Measurements from ENCODE around the gene SLC39A12. TPM values are rescaled to one million over a fixed set of nuclear protein-coding genes. Genes with fewer than 3 reads are reported as not detected.
"Not testable (repeated sequence)": the region's sequence is repeated elsewhere in the genome, so short reads cannot be mapped to it uniquely, and the experiment has no call there.

SLC39A12 gene
- total and polyA plus RNA-seq, 2 donors: 0.04 TPM; not detected in 1

DNA sequence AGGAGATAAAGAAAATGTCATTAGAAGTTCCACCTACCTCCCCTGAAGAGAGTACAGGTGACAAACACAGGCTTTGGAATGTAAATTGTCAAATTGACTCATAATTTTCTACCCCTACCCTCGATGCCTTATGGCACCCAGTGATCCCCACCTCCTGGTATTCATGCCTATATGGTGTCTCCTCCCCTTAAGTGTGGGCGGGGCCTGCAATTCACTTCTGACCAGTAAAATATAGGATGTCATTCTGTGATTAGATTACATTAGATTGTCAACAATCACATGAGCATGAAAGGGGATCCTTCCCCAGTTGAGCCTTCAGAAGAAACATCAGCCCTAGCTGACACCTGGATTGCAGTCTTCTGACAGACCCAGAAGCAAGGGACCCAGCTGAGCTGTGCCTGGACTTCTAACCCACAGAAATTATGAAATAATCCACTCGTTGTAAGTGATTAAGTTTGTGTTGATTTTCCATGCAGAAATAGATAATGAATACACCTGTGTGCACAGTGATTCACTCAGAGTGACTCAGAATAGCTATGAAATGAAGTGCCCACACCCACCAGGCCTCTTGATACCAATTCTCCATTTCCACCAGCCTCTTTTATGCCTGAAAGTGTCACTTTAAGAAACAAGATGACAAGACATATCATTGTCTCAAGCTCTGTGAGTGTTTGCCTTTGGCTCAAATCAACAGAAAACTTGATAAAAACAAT, 8.5 kb upstream of the SLC39A12 start:
- WGBS: 73% methylated on average over 3 of the region's 3 CpGs

DNA sequence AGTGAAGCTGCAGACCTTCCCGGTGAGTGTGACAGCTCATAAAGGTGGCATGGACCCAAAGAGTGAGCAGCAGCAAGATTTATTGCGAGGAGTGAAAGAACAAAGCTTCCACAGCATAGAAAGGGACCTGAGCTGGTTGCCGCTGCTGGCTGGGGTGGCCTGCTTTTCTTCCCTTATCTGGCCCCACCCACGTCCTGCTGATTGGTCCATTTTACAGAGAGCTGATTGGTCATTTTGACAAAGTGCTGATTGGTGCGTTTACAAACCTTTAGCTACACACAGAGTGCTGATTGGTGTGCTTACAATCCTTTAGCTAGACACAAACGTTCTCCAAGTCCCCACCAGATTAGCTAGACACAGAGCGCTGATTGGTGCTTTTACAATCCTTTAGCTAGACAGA, 1.4 kb upstream of the SLC39A12 start:
- WGBS: 72% methylated on average over 7 of the region's 7 CpGs
- H3K27ac ChIP-seq (ENCODE audit: low read depth); DNase-seq (ENCODE audit: extremely low spot score); H3K4me3 ChIP-seq (ENCODE audit: low read depth, low read length); H3K4me1 ChIP-seq (ENCODE audit: insufficient read depth); H3K36me3 ChIP-seq (ENCODE audit: insufficient read depth): not testable (repeated sequence)

More for the DNA sequence above, 8.5 kb upstream of the SLC39A12 start:
- no peaks in the 10 kb centered on the region for H3K4me1 ChIP-seq (ENCODE audit: insufficient read depth)
- no peak overlapping the region for H3K27ac ChIP-seq (ENCODE audit: low read depth)
- H3K4me3 ChIP-seq (ENCODE audit: low read depth, low read length): no peak overlapping the region
- DNase-seq (ENCODE audit: extremely low spot score): no peak
- no peaks in the 10 kb centered on the region for H3K36me3 ChIP-seq (ENCODE audit: insufficient read depth)

DNA sequence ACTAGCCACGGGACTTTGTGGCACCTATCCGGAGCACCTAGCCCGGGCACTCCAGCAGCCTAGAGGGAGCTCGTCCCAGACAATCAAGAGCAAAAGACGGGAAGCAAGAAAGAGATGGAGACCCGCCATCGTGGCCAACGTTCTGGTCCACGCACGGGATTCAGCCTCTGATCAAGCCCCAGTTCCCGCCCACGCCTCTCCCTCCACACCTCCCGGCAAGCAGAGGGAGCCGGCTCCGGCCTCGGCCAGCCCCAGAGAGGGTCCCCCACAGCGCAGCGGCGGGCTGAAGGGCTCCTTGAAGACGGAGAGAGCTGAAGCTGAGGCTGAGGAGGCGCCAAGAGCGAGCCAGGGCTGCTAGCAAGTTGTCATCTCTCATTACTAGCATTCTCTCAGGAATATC, 992 bp upstream of the SLC39A12 start:
- 96% methylated on average over 22 of the region's 22 CpGs for WGBS
- H3K27ac ChIP-seq (ENCODE audit: low read depth): no peak overlapping the region
- DNase-seq (ENCODE audit: extremely low spot score): no peak
- H3K4me3 ChIP-seq (ENCODE audit: low read depth, low read length): no peak overlapping the region
- H3K36me3 ChIP-seq (ENCODE audit: insufficient read depth): no peaks in the 10 kb centered on the region
- H3K4me1 ChIP-seq (ENCODE audit: insufficient read depth): no peaks in the 10 kb centered on the region

DNA sequence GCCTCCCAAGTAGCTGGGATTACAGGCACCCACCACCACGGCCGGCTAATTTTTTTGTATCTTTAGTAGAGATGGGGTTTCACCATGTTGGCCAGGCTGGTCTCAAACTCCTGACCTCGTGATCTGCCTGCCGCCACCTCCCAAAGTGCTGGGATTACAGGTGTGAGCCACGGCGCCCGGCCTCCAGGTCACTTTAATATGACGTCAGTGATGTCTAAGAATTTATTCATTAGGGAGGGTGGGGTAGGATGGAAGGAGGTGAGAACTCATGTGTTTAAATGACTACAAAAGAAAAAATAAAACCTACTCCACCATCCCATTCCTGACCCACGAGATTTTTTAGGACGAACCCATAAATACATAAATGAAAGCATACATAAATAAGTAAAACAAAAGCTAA, 2.7 kb downstream of the SLC39A12 start:
- not testable (repeated sequence) for H3K4me1 ChIP-seq (ENCODE audit: insufficient read depth); DNase-seq (ENCODE audit: extremely low spot score); H3K27ac ChIP-seq (ENCODE audit: low read depth); H3K36me3 ChIP-seq (ENCODE audit: insufficient read depth); H3K4me3 ChIP-seq (ENCODE audit: low read depth, low read length)
- WGBS: 88% methylated on average over 10 of the region's 10 CpGs

DNA sequence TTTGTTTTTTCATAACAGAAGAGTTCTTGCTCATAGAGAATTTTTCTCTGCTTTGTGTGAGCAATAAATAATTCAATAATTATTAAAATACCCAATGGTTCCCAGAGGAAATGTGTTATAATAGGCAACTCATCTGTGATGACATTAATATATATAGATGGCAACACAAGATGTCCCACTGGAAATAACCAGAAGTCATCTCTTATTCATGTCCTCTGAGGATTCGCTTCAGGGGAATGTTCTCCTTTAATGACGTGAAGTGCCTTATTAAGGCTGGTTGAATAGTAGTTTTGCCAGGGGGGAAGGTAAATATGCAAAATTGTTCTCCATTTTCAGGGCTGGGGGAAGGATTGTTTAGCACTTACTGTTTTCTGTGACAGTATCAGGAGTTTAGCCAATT, 3.1 kb downstream of the SLC39A12 start:
- WGBS: 88% methylated on average over 2 of the region's 2 CpGs
- Histone ChIP-seq H3K27ac (ENCODE audit: low read depth) (no peak overlapping the region), H3K4me1 (ENCODE audit: insufficient read depth) (no peaks in the 10 kb centered on the region), H3K36me3 (ENCODE audit: insufficient read depth) (no peaks in the 10 kb centered on the region), H3K4me3 (ENCODE audit: low read depth, low read length) (no peak overlapping the region)
- no peak for DNase-seq (ENCODE audit: extremely low spot score)

DNA sequence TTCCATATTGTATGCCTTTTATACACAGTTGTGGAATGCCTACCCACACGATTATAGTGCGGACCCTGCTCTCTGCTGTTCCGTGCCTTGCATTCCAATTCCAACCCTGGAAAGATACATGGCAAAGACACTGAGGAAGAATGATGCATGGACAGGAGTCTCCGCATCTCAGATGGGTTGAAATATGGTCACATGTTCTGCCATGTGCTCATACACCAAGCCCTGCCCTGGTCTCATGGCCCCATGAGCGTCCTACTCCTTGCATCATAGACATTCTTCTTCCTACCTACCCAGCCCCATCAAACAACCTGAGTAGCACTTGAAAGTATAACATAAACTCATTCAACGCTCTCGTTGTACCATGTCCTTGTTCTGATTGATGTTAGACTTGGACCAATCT, 6.3 kb downstream of the SLC39A12 start:
- Histone ChIP-seq H3K27ac (ENCODE audit: low read depth) (no peak overlapping the region), H3K4me1 (ENCODE audit: insufficient read depth) (no peaks in the 10 kb centered on the region), H3K4me3 (ENCODE audit: low read depth, low read length) (no peak overlapping the region), H3K36me3 (ENCODE audit: insufficient read depth) (no peaks in the 10 kb centered on the region)
- 97% methylated on average over 7 of the region's 7 CpGs for WGBS
- DNase-seq (ENCODE audit: extremely low spot score): no peak

DNA sequence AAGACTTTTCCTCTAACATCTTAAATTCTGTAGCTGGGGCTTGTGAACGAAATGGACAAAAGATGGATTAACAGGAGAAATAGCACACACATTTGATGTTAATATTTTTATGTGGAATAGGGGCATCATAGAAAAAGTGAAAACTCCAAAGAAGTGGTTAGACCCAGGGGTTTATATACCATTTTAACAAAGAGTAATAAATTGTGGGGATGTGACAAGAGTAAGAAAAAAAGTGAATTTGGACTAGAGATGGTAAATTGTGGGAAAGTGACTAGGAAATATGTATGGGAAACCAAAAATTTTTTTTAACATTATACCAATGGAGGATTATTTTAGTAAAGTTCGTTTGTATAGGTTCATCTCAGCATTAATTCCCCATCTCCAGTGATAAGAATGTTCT, 8.2 kb downstream of the SLC39A12 start:
- no peak for DNase-seq (ENCODE audit: extremely low spot score)
- no peak overlapping the region for H3K4me3 ChIP-seq (ENCODE audit: low read depth, low read length)
- H3K36me3 ChIP-seq (ENCODE audit: insufficient read depth): no peaks in the 10 kb centered on the region
- no peak overlapping the region for H3K27ac ChIP-seq (ENCODE audit: low read depth)
- WGBS: 80% methylated on average over 2 of the region's 2 CpGs
- no peaks in the 10 kb centered on the region for H3K4me1 ChIP-seq (ENCODE audit: insufficient read depth)

DNA sequence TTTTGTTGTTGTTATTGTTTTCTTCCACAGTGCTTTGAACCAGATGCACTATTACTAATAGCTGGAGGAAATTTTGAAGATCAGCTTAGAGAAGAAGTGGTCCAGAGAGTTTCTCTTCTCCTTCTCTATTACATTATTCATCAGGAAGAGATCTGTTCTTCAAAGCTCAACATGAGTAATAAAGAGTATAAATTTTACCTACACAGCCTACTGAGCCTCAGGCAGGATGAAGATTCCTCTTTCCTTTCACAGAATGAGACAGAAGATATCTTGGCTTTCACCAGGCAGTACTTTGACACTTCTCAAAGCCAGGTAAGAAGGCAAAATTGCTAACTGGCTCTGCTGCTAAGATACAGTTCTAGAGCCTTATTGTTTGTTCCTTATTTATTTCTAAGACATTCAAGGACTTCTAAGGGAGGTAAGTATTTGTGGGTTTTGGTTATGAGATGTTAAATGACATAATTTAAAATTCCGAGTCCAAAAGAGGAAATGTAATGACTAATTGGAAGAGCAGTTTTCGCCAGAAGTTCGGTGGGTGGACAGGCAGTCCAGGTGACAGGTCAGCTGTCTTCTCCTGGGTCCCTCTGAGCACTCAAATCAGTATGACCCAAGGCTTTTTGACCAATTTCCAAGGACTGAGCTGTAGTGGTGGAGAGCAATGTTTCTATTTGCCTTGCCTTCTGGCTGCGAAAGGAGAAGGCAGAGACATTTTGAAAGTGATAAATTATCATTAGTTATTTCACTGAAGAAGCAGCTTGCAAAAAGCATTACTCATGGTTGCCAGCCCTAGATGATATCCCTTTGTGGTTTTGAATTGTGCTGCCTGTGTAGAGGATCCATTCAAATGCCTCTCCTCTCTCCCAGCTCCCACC, 10.1 kb downstream of the SLC39A12 start:
- DNase-seq (ENCODE audit: extremely low spot score): no peak
- Histone ChIP-seq H3K4me3 (ENCODE audit: low read depth, low read length) (no peak overlapping the region), H3K36me3 (ENCODE audit: insufficient read depth) (no peaks in the 10 kb centered on the region), H3K27ac (ENCODE audit: low read depth) (no peak overlapping the region), H3K4me1 (ENCODE audit: insufficient read depth) (no peaks in the 10 kb centered on the region)
- WGBS: 75% methylated on average over 4 of the region's 4 CpGs

DNA sequence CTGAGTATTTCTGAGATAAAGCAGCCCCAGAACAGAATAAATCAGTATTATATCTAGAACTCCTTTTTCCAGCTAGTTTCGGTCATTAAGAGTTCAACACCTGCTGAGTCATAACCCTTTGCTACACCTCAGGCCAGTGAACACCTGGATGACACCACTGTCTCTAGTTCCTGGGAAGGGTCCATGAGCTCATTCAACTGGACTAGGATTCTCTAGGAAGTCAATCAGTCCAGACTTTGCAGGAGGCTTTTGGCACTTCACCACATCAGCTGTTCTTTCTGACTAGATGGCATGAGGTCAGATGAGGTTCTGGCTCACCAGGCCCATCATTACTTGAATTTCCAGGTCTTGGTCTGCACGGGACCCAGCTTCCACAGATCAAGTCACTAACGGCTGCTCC, 11.7 kb downstream of the SLC39A12 start:
- DNase-seq (ENCODE audit: extremely low spot score): no peak
- Histone ChIP-seq H3K27ac (ENCODE audit: low read depth) (no peak overlapping the region), H3K36me3 (ENCODE audit: insufficient read depth) (no peaks in the 10 kb centered on the region), H3K4me1 (ENCODE audit: insufficient read depth) (no peaks in the 10 kb centered on the region), H3K4me3 (ENCODE audit: low read depth, low read length) (no peak overlapping the region)
- 92% methylated on average over 3 of the region's 3 CpGs for WGBS

DNA sequence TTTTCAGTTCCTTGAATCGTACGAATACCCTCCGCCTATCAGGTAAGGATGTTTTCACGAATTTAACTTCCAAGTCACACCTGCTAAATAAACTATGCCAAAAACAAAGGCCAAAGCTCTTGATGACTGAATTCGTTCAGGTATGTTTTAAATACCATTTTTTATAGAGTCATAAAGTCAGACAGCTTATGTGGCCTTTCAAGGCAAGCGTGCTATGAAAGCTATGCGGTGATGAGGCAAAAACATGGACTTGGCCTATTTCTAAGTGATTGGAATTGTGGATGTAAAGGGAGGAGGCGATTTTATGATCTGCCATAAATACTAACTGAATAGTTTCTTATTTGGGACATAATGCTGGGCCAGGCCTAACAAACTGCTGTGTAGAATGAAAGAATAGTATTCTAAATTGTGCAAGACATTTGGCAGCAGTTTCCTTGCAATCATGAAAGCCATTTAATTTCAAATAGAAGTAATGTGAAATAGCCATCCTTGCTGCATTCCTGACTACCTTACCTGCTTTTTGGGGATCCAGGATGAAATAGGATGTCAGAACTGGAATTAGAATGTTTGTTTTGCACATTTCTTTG, 14.0 kb downstream of the SLC39A12 start:
- H3K36me3 ChIP-seq (ENCODE audit: insufficient read depth): no peaks in the 10 kb centered on the region
- H3K4me3 ChIP-seq (ENCODE audit: low read depth, low read length): no peak overlapping the region
- no peak overlapping the region for H3K27ac ChIP-seq (ENCODE audit: low read depth)
- no peaks in the 10 kb centered on the region for H3K4me1 ChIP-seq (ENCODE audit: insufficient read depth)
- DNase-seq (ENCODE audit: extremely low spot score): no peak
- WGBS: 74% methylated on average over 8 of the region's 8 CpGs

DNA sequence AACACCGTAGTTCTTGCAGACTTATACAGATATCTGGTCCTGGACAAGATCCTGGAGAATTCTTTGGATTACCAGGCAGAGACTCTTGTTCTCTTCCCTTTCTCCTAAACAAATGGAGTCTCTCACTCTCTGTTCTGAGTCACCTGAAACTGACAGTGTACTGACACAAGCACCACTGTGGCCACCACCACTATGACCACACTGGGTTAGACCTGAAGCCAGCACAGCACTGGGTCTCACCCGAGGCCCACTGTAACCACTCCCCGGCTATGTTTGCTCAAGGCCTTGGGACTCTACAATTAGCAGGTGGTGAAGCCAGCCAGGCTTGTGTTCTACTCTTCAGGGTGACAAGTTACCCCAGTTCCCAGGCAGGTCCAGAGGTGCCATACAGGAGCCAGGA, 22.8 kb downstream of the SLC39A12 start:
- no peaks in the 10 kb centered on the region for H3K4me1 ChIP-seq (ENCODE audit: insufficient read depth)
- H3K27ac ChIP-seq (ENCODE audit: low read depth): no peak overlapping the region
- H3K36me3 ChIP-seq (ENCODE audit: insufficient read depth): no peaks in the 10 kb centered on the region
- no peak for DNase-seq (ENCODE audit: extremely low spot score)
- 93% methylated on average over 3 of the region's 3 CpGs for whole genome bisulfite sequencing
- H3K4me3 ChIP-seq (ENCODE audit: low read depth, low read length): no peak overlapping the region

DNA sequence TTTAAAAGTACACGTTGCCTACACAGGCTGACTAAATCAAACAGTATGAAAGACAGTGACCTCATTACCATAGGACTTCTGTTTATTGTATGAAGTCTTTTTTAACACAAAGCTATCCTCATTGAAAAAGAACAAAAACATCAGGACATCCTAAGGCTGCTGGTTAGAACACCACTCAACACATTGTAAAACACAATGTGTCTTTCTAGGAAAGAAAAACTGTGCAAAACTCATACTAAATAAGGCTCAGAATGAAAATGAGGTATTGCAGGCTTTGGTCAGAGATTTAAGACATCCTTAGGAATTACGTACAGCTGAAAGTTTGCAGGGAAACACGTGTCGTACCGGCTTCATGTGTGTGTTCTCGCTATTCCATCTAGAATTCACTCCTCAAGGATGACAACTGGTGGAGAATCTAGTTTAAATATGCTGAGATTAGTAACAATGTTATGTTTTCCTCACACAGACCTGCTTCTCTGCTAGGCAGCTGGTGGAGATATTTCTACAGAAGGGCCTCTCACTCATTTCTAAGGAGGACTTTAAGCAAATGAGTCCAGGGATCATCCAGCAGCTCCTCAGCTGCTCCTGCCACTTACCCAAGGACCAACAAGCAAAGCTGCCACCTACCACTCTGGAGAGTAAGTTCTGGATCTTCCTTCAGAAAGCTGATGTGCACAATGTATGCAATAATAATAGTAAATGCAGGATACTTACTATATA, 29.3 kb downstream of the SLC39A12 start:
- H3K27ac ChIP-seq (ENCODE audit: low read depth): no peak overlapping the region
- no peak for DNase-seq (ENCODE audit: extremely low spot score)

DNA sequence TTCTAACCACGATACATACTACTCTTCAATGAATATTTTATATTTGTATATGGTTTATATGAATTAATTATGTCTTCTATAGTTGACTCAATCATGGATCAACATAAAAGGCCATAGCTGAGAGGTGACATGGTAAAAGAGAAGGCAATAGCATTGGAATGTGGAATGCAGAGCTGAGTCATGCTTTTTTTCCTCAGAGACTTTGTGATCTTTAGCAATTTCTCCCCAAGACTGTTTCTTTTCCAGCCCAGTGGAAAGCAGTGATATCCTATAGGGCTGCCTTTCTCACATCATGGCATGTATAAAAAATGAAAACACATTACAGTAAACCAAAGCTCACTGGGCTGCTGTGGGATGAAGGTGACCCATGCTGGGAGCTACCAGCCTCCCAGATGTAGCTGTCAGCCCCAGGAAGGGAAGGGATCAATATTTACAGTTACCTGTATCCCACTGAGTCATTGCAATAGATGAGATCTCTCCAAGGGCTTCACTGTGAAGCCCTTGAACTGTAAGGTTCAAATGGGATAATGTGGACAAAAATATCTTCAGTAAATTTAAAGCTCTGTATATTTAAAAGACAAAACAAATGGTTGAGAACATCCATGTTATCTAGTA, 30.2 kb downstream of the SLC39A12 start:
- Histone ChIP-seq H3K4me3 (ENCODE audit: low read depth, low read length) (no peak overlapping the region), H3K27ac (ENCODE audit: low read depth) (no peak overlapping the region), H3K4me1 (ENCODE audit: insufficient read depth) (no peaks in the 10 kb centered on the region), H3K36me3 (ENCODE audit: insufficient read depth) (no peaks in the 10 kb centered on the region)
- no peak for DNase-seq (ENCODE audit: extremely low spot score)
- WGBS: 98% methylated on average over 1 of the region's 1 CpG

More for the DNA sequence above, 29.3 kb downstream of the SLC39A12 start:
- Histone ChIP-seq H3K36me3 (ENCODE audit: insufficient read depth) (no peaks in the 10 kb centered on the region), H3K4me1 (ENCODE audit: insufficient read depth) (no peaks in the 10 kb centered on the region), H3K4me3 (ENCODE audit: low read depth, low read length) (no peak overlapping the region)
- 47% methylated on average over 6 of the region's 6 CpGs for WGBS
